Activated effector memory CD4-positive, alpha-beta T cell treated with anti-CD3 and anti-CD28 coated beads, Interleukin-2, amount 50 U/mL, for 16 hours (primary cell): ENCODE results near the gene UGT1A7.
"Not testable (repeated sequence)": the region's sequence is repeated elsewhere in the genome, so short reads cannot be mapped to it uniquely, and the experiment has no call there.

Experiments used
- DNase-seq: peaks from one replicate; pipeline ENCODE4 v3.0.0-alpha.2; 2020

Gene UGT1A7

GRCh38 chr2:233681521-233682099 lies at the start of gene UGT1A7:
UGT1A7 (plus strand) TSS chr2:233681901; CDS start chr2:233681938, 37 bp downstream.
- DNase-seq = no peak

- not testable (repeated sequence) for DNase-seq
Measured at GRCh38 chr2:233636306-233636705, 45.4 kb upstream of the UGT1A7 start, which contains the start of gene UGT1A10. UGT1A10 (plus strand) TSS chr2:233636448; CDS start chr2:233636523, 75 bp downstream.

GRCh38 chr2:233638836-233639235 lies 42.9 kb upstream of the UGT1A7 start:
- no peak for DNase-seq

GRCh38 chr2:233639860-233640259 lies 41.8 kb upstream of the UGT1A7 start:
- no peak for DNase-seq

GRCh38 chr2:233643128-233643527 lies 38.6 kb upstream of the UGT1A7 start:
- DNase-seq = no peak

GRCh38 chr2:233646033-233646432 lies 35.7 kb upstream of the UGT1A7 start:
- DNase-seq = not testable (repeated sequence)

GRCh38 chr2:233650981-233651380 lies 30.7 kb upstream of the UGT1A7 start:
- no peak for DNase-seq

- DNase-seq = no peak
Measured at GRCh38 chr2:233651430-233651829, 30.3 kb upstream of the UGT1A7 start.

GRCh38 chr2:233654501-233654900 lies 27.2 kb upstream of the UGT1A7 start:
- no peak for DNase-seq

GRCh38 chr2:233655043-233655442 lies 26.7 kb upstream of the UGT1A7 start:
- no peak for DNase-seq

GRCh38 chr2:233655943-233656342 lies 25.8 kb upstream of the UGT1A7 start:
- not testable (repeated sequence) for DNase-seq

- DNase-seq = no peak
Measured at GRCh38 chr2:233656443-233656842, 25.3 kb upstream of the UGT1A7 start.

GRCh38 chr2:233658610-233659009 lies 23.1 kb upstream of the UGT1A7 start:
- DNase-seq = no peak

- DNase-seq = no peak
Measured at GRCh38 chr2:233663911-233664310, 17.8 kb upstream of the UGT1A7 start.

- no peak for DNase-seq
Measured at GRCh38 chr2:233668605-233669260, 13.0 kb upstream of the UGT1A7 start.

GRCh38 chr2:233671290-233672161 lies 10.2 kb upstream of the UGT1A7 start, which contains the start of gene UGT1A9:
UGT1A9 (plus strand) TSS chr2:233671898; CDS start chr2:233671935, 37 bp downstream.
- DNase-seq = no peak

- no peak for DNase-seq
Measured at GRCh38 chr2:233672886-233673285, 8.8 kb upstream of the UGT1A7 start.

- DNase-seq = no peak
Measured at GRCh38 chr2:233673896-233674295, 7.8 kb upstream of the UGT1A7 start.

- no peak for DNase-seq
Measured at GRCh38 chr2:233674314-233674713, 7.4 kb upstream of the UGT1A7 start.

- no peak for DNase-seq
Measured at GRCh38 chr2:233674995-233675394, 6.7 kb upstream of the UGT1A7 start.

GRCh38 chr2:233676046-233676445 lies 5.7 kb upstream of the UGT1A7 start:
- DNase-seq = no peak

GRCh38 chr2:233679196-233679595 lies 2.5 kb upstream of the UGT1A7 start:
- DNase-seq = no peak

GRCh38 chr2:233680361-233681045 lies 1.2 kb upstream of the UGT1A7 start:
- DNase-seq = no peak
